GM21367 (cell line): ENCODE measurements around the gene CCDC182.

ENCODE experiments used
- ATAC-seq: cut with Tn5 transposase; IDR thresholded peaks from one replicate; pipeline ENCODE4 v1.9.1; 2021; ENCODE audit not compliant: unreplicated experiment

CCDC182 gene

GRCh38 chr17:57701124-57701523 lies 44.0 kb downstream of the CCDC182 start:
- no peak for ATAC-seq

GRCh38 chr17:57699751-57700219 lies 45.3 kb downstream of the CCDC182 start:
- ATAC-seq = no peak

GRCh38 chr17:57697891-57698711 lies 47.0 kb downstream of the CCDC182 start:
- ATAC-seq = no peak

GRCh38 chr17:57697197-57697596 lies 47.9 kb downstream of the CCDC182 start:
- ATAC-seq = no peak

DNA sequence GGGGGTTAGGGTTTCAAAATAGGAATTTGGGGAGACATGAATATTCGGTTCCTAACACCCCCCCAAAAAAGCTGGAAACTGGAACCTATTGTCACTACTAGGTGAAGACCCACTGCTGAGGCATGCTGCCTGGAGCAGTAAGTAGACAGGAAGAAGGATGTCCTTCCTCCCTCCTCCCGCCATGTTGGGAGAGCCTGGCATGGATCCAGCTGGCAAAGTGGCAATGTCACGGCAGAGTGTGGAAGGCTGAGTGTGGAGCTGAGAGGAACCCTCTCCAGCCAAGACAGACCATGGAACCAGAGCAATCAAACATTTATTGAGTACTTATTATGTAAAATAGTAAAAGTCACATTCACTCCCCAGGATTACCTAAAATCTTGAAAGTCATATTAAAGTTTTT lies 49.0 kb downstream of the CCDC182 start:
- ATAC-seq = no peak
